Measurements from ENCODE around the gene RNASE13.

The RNASE13 gene

GRCh38 chr14:21055432-21056117 is 21.0 kb upstream of the RNASE13 start:
- H3K9ac ChIP-seq (ENCODE audit: low read length in 5 of 5): no peak overlapping the region
- no peak overlapping the region for H3K4me3 ChIP-seq (ENCODE audit: low read depth in 1 of 5, low read length in 5 of 5)
- H3K27me3 ChIP-seq (ENCODE audit: control insufficient read depth in 5 of 5, insufficient read depth in 4 of 5, low read length in 5 of 5): no peaks in the 10 kb centered on the region
- no peaks in the 10 kb centered on the region for H3K36me3 ChIP-seq (ENCODE audit: control insufficient read depth in 5 of 5, insufficient read depth in 5 of 5, low read length in 5 of 5)
- H3K27ac ChIP-seq (ENCODE audit: low read depth, low read length): no peak overlapping the region
- H3K4me1 ChIP-seq (ENCODE audit: control insufficient read depth in 5 of 5, insufficient read depth in 5 of 5, low read length in 5 of 5): peaks cover 3 to 25% (median 18%) of the 10 kb centered on the region in 5 donors
- H3K9me3 ChIP-seq (ENCODE audit: control insufficient read depth in 5 of 5, low read length in 5 of 5): no peaks in the 10 kb centered on the region

GRCh38 chr14:21054768-21055145 is 20.1 kb upstream of the RNASE13 start:
- Histone ChIP-seq H3K9ac (ENCODE audit: low read length in 5 of 5) (no peak overlapping the region), H3K27ac (ENCODE audit: low read depth, low read length) (no peak overlapping the region)

DNA sequence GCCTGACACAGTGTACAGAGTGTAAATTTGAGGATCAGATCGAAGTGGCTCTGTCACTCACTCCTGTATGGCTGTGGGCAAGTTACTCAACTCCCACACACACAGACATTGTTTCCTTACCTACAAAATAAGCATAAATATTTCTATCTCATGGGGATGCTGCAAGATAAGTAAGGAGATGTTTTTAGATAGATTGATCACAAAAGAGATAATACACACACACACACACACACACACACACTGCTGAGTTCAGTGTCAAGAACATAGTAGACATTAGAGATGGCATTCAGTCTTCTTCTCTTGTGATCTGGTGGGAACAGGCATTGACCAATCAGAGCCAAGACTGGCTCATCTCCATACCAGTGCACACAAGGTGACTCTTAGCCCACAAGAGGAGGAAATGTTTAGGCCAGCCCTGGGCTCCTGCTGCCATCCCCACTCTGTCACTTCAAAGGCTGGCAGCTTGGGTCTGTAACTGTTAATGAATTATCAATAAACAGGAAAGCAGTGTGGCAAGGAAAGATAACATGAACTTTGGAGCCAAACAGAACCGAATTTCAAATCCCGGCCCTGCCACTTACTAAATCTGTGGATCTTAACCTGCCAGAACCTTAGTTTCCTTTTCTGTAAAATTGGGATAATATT is 19.6 kb upstream of the RNASE13 start:
- Histone ChIP-seq H3K36me3 (ENCODE audit: control insufficient read depth in 5 of 5, insufficient read depth in 5 of 5, low read length in 5 of 5) (no peaks in the 10 kb centered on the region), H3K27ac (ENCODE audit: low read depth, low read length) (no peak overlapping the region), H3K9ac (ENCODE audit: low read length in 5 of 5) (no peak overlapping the region), H3K4me1 (ENCODE audit: control insufficient read depth in 5 of 5, insufficient read depth in 5 of 5, low read length in 5 of 5) (peaks cover 3 to 22% (median 17%) of the 10 kb centered on the region in 5 donors), H3K9me3 (ENCODE audit: control insufficient read depth in 5 of 5, low read length in 5 of 5) (no peaks in the 10 kb centered on the region), H3K27me3 (ENCODE audit: control insufficient read depth in 5 of 5, insufficient read depth in 4 of 5, low read length in 5 of 5) (no peaks in the 10 kb centered on the region), H3K4me3 (ENCODE audit: low read depth in 1 of 5, low read length in 5 of 5) (no peak overlapping the region)

More at GRCh38 chr14:21054768-21055145, 20.1 kb upstream of the RNASE13 start:
- no peak overlapping the region for H3K4me3 ChIP-seq (ENCODE audit: low read depth in 1 of 5, low read length in 5 of 5)
- no peaks in the 10 kb centered on the region for H3K9me3 ChIP-seq (ENCODE audit: control insufficient read depth in 5 of 5, low read length in 5 of 5)
- peaks cover 3 to 20% (median 15%) of the 10 kb centered on the region in 5 donors for H3K4me1 ChIP-seq (ENCODE audit: control insufficient read depth in 5 of 5, insufficient read depth in 5 of 5, low read length in 5 of 5)
- no peaks in the 10 kb centered on the region for H3K27me3 ChIP-seq (ENCODE audit: control insufficient read depth in 5 of 5, insufficient read depth in 4 of 5, low read length in 5 of 5)
- no peaks in the 10 kb centered on the region for H3K36me3 ChIP-seq (ENCODE audit: control insufficient read depth in 5 of 5, insufficient read depth in 5 of 5, low read length in 5 of 5)

DNA sequence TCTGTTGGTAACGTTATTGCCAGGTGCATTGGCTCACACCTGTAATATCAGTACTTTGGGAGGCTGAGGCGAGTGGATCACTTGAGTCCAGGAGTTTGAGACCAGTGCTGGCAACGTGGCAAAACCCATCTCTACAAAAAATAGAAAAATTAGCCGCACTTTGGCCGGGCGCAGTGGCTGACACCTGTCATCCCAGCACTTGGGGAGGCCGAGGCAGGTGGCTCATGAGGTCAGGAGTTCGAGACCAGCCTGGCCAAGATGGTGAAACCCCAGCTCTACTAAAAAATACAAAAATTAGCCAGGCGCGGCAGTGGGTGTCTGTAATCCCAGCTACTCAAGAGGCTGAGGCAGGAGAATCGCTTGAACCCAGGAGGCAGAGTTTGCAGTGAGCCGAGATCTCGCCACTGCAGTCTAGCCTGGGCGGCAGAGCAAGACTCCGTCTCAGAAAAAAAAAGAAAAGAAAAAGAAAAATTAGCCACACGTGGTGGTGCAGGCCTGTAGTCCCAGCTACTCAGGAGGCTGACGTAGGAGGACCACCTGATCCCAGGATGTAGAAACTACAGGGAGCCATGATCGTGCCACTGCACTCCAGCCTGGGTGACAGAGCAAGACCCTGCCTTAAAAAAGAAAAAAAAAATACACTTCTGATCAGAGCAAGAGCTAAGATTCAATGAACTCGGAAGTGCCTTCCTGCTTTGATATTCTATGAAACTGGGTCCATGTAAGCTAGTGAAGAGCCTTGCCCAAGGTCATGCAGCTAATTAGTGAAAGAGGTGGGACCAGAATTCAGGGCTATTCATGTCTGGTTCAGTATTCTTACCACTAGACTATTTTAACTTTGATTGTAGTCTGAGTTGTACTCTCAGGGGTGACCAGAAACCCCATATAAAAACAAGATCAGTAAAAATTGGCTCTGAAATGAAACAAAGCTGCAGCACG is 18.8 kb upstream of the RNASE13 start:
- H3K9ac ChIP-seq (ENCODE audit: low read length in 5 of 5): no peak overlapping the region
- H3K27me3 ChIP-seq (ENCODE audit: control insufficient read depth in 5 of 5, insufficient read depth in 4 of 5, low read length in 5 of 5): no peaks in the 10 kb centered on the region
- no peaks in the 10 kb centered on the region for H3K9me3 ChIP-seq (ENCODE audit: control insufficient read depth in 5 of 5, low read length in 5 of 5)
- H3K36me3 ChIP-seq (ENCODE audit: control insufficient read depth in 5 of 5, insufficient read depth in 5 of 5, low read length in 5 of 5): no peaks in the 10 kb centered on the region
- peaks cover 3 to 23% (median 20%) of the 10 kb centered on the region in 5 donors for H3K4me1 ChIP-seq (ENCODE audit: control insufficient read depth in 5 of 5, insufficient read depth in 5 of 5, low read length in 5 of 5)
- H3K4me3 ChIP-seq (ENCODE audit: low read depth in 1 of 5, low read length in 5 of 5): no peak overlapping the region
- H3K27ac ChIP-seq (ENCODE audit: low read depth, low read length): no peak overlapping the region

DNA sequence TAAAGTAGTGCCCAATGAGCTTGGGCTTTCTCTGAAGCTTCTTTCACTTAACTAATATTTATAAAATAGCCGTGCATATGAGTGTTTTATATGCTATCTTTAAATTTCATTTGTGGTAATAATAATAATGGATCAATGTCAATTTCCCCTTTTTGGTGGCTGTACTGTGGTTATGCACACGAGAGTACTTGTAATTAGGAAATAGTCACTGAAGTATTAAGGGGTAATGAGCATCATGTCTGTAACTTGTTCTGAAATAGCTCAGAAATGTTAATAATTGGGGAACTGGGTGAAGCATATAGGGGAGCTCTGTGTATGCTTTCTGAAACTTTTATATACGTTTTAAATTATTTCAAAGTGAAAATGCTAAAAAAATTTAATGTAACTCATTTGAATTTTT is 16.0 kb upstream of the RNASE13 start:
- Histone ChIP-seq H3K27me3 (ENCODE audit: control insufficient read depth in 5 of 5, insufficient read depth in 4 of 5, low read length in 5 of 5) (no peaks in the 10 kb centered on the region), H3K36me3 (ENCODE audit: control insufficient read depth in 5 of 5, insufficient read depth in 5 of 5, low read length in 5 of 5) (no peaks in the 10 kb centered on the region), H3K9me3 (ENCODE audit: control insufficient read depth in 5 of 5, low read length in 5 of 5) (no peaks in the 10 kb centered on the region), H3K9ac (ENCODE audit: low read length in 5 of 5) (no peak overlapping the region), H3K4me3 (ENCODE audit: low read depth in 1 of 5, low read length in 5 of 5) (no peak overlapping the region), H3K4me1 (ENCODE audit: control insufficient read depth in 5 of 5, insufficient read depth in 5 of 5, low read length in 5 of 5) (peaks cover 2 to 31% (median 22%) of the 10 kb centered on the region in 5 donors), H3K27ac (ENCODE audit: low read depth, low read length) (no peak overlapping the region)

- no peak overlapping the region for H3K9ac ChIP-seq (ENCODE audit: low read length in 5 of 5)
- H3K9me3 ChIP-seq (ENCODE audit: control insufficient read depth in 5 of 5, low read length in 5 of 5): no peaks in the 10 kb centered on the region
- no peaks in the 10 kb centered on the region for H3K27me3 ChIP-seq (ENCODE audit: control insufficient read depth in 5 of 5, insufficient read depth in 4 of 5, low read length in 5 of 5)
- peaks cover 2 to 34% (median 28%) of the 10 kb centered on the region in 5 donors for H3K4me1 ChIP-seq (ENCODE audit: control insufficient read depth in 5 of 5, insufficient read depth in 5 of 5, low read length in 5 of 5)
- peak overlapping the region; percentile 48 for H3K27ac ChIP-seq (ENCODE audit: low read depth, low read length)
- H3K36me3 ChIP-seq (ENCODE audit: control insufficient read depth in 5 of 5, insufficient read depth in 5 of 5, low read length in 5 of 5): no peaks in the 10 kb centered on the region
- H3K4me3 ChIP-seq (ENCODE audit: low read depth in 1 of 5, low read length in 5 of 5): no peak overlapping the region
These were observed 14.7 kb upstream of the RNASE13 start for GRCh38 chr14:21049271-21049673.

- Histone ChIP-seq H3K4me1 (ENCODE audit: control insufficient read depth in 5 of 5, insufficient read depth in 5 of 5, low read length in 5 of 5) (peaks cover 4 to 37% (median 34%) of the 10 kb centered on the region in 5 donors), H3K9ac (ENCODE audit: low read length in 5 of 5) (no peak overlapping the region), H3K4me3 (ENCODE audit: low read depth in 1 of 5, low read length in 5 of 5) (no peak overlapping the region), H3K27me3 (ENCODE audit: control insufficient read depth in 5 of 5, insufficient read depth in 4 of 5, low read length in 5 of 5) (no peaks in the 10 kb centered on the region), H3K27ac (ENCODE audit: low read depth, low read length) (peak overlapping the region; percentile 48), H3K9me3 (ENCODE audit: control insufficient read depth in 5 of 5, low read length in 5 of 5) (no peaks in the 10 kb centered on the region), H3K36me3 (ENCODE audit: control insufficient read depth in 5 of 5, insufficient read depth in 5 of 5, low read length in 5 of 5) (no peaks in the 10 kb centered on the region)
These were observed 14.0 kb upstream of the RNASE13 start for GRCh38 chr14:21048638-21049037.

- H3K9me3 ChIP-seq (ENCODE audit: control insufficient read depth in 5 of 5, low read length in 5 of 5): no peaks in the 10 kb centered on the region
- no peak overlapping the region for H3K4me3 ChIP-seq (ENCODE audit: low read depth in 1 of 5, low read length in 5 of 5)
- no peaks in the 10 kb centered on the region for H3K36me3 ChIP-seq (ENCODE audit: control insufficient read depth in 5 of 5, insufficient read depth in 5 of 5, low read length in 5 of 5)
- H3K27ac ChIP-seq (ENCODE audit: low read depth, low read length): peak overlapping the region; percentile 31
- no peaks in the 10 kb centered on the region for H3K27me3 ChIP-seq (ENCODE audit: control insufficient read depth in 5 of 5, insufficient read depth in 4 of 5, low read length in 5 of 5)
- H3K4me1 ChIP-seq (ENCODE audit: control insufficient read depth in 5 of 5, insufficient read depth in 5 of 5, low read length in 5 of 5): peaks cover 9 to 49% (median 43%) of the 10 kb centered on the region in 5 donors
- no peak overlapping the region for H3K9ac ChIP-seq (ENCODE audit: low read length in 5 of 5)
These were observed 12.8 kb upstream of the RNASE13 start for GRCh38 chr14:21047378-21047781.

GRCh38 chr14:21043974-21044618 is 9.5 kb upstream of the RNASE13 start:
- Histone ChIP-seq H3K9ac (ENCODE audit: low read length in 5 of 5) (peak overlapping the region in 2 of 5 donors; percentile 6 to 27), H3K9me3 (ENCODE audit: control insufficient read depth in 5 of 5, low read length in 5 of 5) (no peaks in the 10 kb centered on the region), H3K27ac (ENCODE audit: low read depth, low read length) (peak overlapping the region; percentile 86), H3K27me3 (ENCODE audit: control insufficient read depth in 5 of 5, insufficient read depth in 4 of 5, low read length in 5 of 5) (no peaks in the 10 kb centered on the region), H3K4me1 (ENCODE audit: control insufficient read depth in 5 of 5, insufficient read depth in 5 of 5, low read length in 5 of 5) (peaks cover 15 to 56% (median 49%) of the 10 kb centered on the region in 5 donors), H3K36me3 (ENCODE audit: control insufficient read depth in 5 of 5, insufficient read depth in 5 of 5, low read length in 5 of 5) (no peaks in the 10 kb centered on the region), H3K4me3 (ENCODE audit: low read depth in 1 of 5, low read length in 5 of 5) (no peak overlapping the region)
